ENCODE data around the gene MSANTD2. TPM values are rescaled to one million over a fixed set of nuclear protein-coding genes. Genes with fewer than 3 reads are reported as not detected.

The MSANTD2 gene
- total and polyA plus RNA-seq, 9 of the 15 experiments (the other 6 are each of a cell fraction or from before 2014, with no cell fraction given), result 1.3 to 9.9 (median 5.3) TPM

GRCh38 chr11:124829986-124830385 lies 29.8 kb upstream of the MSANTD2 start:
- Histone ChIP-seq H3K27me3 (ENCODE audit: control insufficient read depth in 2 of 2, insufficient read depth in 2 of 2, low read length in 2 of 2) (peaks cover 4 to 20% of the 10 kb centered on the region in 2 experiments; a peak in 4 of 5 replicates), H4K20me1 (replicated peaks; ENCODE audit: control insufficient read depth, insufficient read depth, low read length) (no peaks in the 10 kb centered on the region; the same call in 1 of the 2 replicates), H3K9me3 (replicated peaks; ENCODE audit: control insufficient read depth, insufficient read depth, low read depth, low read length) (no peaks in the 10 kb centered on the region), H3K79me2 (ENCODE audit: control insufficient read depth, insufficient read depth, low read length) (no peaks in the 10 kb centered on the region), H2AFZ (ENCODE audit: low read depth, low read length) (no peak overlapping the region), H3K36me3 (ENCODE audit: control insufficient read depth, insufficient read depth, low read length) (no peaks in the 10 kb centered on the region), H3K4me2 (ENCODE audit: insufficient read depth, low read length) (no peak overlapping the region), H3K9ac (ENCODE audit: insufficient read depth in 1 of 2, low read depth in 2 of 2, low read length in 2 of 2) (no peak overlapping the region), H3K27ac (ENCODE audit: extremely low read depth, low read depth, low read length) (no peak overlapping the region), H3K4me3 (no peak overlapping the region), H3K4me1 (replicated peaks in 1 of 2; ENCODE audit: control insufficient read depth in 2 of 2, insufficient read depth in 2 of 2, low read length in 2 of 2) (no peaks in the 10 kb centered on the region), H3K9me1 (ENCODE audit: control insufficient read depth, insufficient read depth, low read length) (no peaks in the 10 kb centered on the region)
- no peak for ATAC-seq
- no TSS peak for BruUV-seq (replicated peaks)
- POLR2A ChIA-PET, result no interaction called here
- intact Hi-C loops (cut with micrococcal nuclease) (no loop called here), in situ Hi-C loops (cut with MboI) (loop anchor here (25.0 kb wide), 1 partner anchor 418 kb away; the partner anchor contains the start of gene OR8B4)
- CTCF ChIA-PET (ENCODE audit: low intra/inter-chr PET ratio), result no interaction called here
- no peak for DNase-seq (ENCODE audit: extremely low read depth in 1 of 4, low spot score in 3 of 4)
- FAIRE-seq, result no peak
- WGBS (ENCODE audit: insufficient coverage, low coverage, missing lambda C conversion rate), result 8% methylated on average over 3 of the region's 3 CpGs
- TF ChIP-seq FOXM1 (IDR thresholded peaks at IDR 0.05; ENCODE audit: low read depth), result no peak
- TF ChIP-seq FOXM1 (CRISPR knock-in tag; IDR thresholded peaks at IDR 0.05; ENCODE audit: low read depth), result no peak
- TF ChIP-seq GABPB1 (CRISPR knock-in tag; IDR thresholded peaks at IDR 0.05), result no peak
- TF ChIP-seq GTF2E2 (tag; IDR thresholded peaks at IDR 0.05), result no peak
- TF ChIP-seq ARID1B (IDR thresholded peaks at IDR 0.05), result no peak
- no peak for TF ChIP-seq ZNF668 (CRISPR knock-in tag; IDR thresholded peaks at IDR 0.05)
- no peak for TF ChIP-seq MAFF (IDR thresholded peaks at IDR 0.05; ENCODE audit: low read length)

GRCh38 chr11:124825876-124826275 lies 25.7 kb upstream of the MSANTD2 start:
- POLR2A ChIA-PET, result no interaction called here
- 0% methylated on average over 3 of the region's 3 CpGs for WGBS (ENCODE audit: insufficient coverage, low coverage, missing lambda C conversion rate)
- no peaks in the 10 kb centered on the region for H3K79me2 ChIP-seq (ENCODE audit: control insufficient read depth, insufficient read depth, low read length)
- DNase-seq (ENCODE audit: extremely low read depth in 1 of 4, low spot score in 3 of 4) (no peak), FAIRE-seq (no peak), ATAC-seq (no peak)
- no TSS peak for BruUV-seq (replicated peaks)
- H3K4me2 ChIP-seq (ENCODE audit: insufficient read depth, low read length), result no peak overlapping the region
- no peaks in the 10 kb centered on the region for H3K9me3 ChIP-seq (replicated peaks; ENCODE audit: control insufficient read depth, insufficient read depth, low read depth, low read length)
- H3K36me3 ChIP-seq (ENCODE audit: control insufficient read depth, insufficient read depth, low read length), result no peaks in the 10 kb centered on the region
- H3K9me1 ChIP-seq (ENCODE audit: control insufficient read depth, insufficient read depth, low read length), result no peaks in the 10 kb centered on the region
- H2AFZ ChIP-seq (ENCODE audit: low read depth, low read length), result no peak overlapping the region
- intact Hi-C loops (cut with micrococcal nuclease) (no loop called here), in situ Hi-C loops (cut with MboI) (loop anchor here (25.0 kb wide), 1 partner anchor 414 kb away; the partner anchor contains the start of gene OR8B4)
- no peaks in the 10 kb centered on the region; the same call in 1 of the 2 replicates for H4K20me1 ChIP-seq (replicated peaks; ENCODE audit: control insufficient read depth, insufficient read depth, low read length)
- TF ChIP-seq KHSRP (IDR thresholded peaks at IDR 0.05) (no peak), RBBP5 (IDR thresholded peaks at IDR 0.05; ENCODE audit: borderline replicate concordance, insufficient read depth, low read length, poor library complexity, severe bottlenecking) (no peak)
- peaks cover 2 to 20% of the 10 kb centered on the region in 2 experiments; a peak in 3 of 5 replicates for H3K27me3 ChIP-seq (ENCODE audit: control insufficient read depth in 2 of 2, insufficient read depth in 2 of 2, low read length in 2 of 2)
- H3K4me3 ChIP-seq, result no peak overlapping the region
- H3K4me1 ChIP-seq (replicated peaks in 1 of 2; ENCODE audit: control insufficient read depth in 2 of 2, insufficient read depth in 2 of 2, low read length in 2 of 2), result no peaks in the 10 kb centered on the region
- no peak overlapping the region for H3K9ac ChIP-seq (ENCODE audit: insufficient read depth in 1 of 2, low read depth in 2 of 2, low read length in 2 of 2)
- CTCF ChIA-PET (ENCODE audit: low intra/inter-chr PET ratio), result no interaction called here
- H3K27ac ChIP-seq (ENCODE audit: extremely low read depth, low read depth, low read length), result no peak overlapping the region
